Skin of body (tissue), 2 donors: Measurements from ENCODE around the gene PTPN1. TPM values are rescaled to one million over a fixed set of nuclear protein-coding genes. Genes with fewer than 3 reads are reported as not detected.
"Not testable (repeated sequence)": the region's sequence is repeated elsewhere in the genome, so short reads cannot be mapped to it uniquely, and the experiment has no call there.

ENCODE experiments used
- DNase-seq: peaks from one replicate; lab custom pipeline; 2025; lab: John Stamatoyannopoulos, UW
- total RNA-seq: library from RNA; depleted of rRNA; stranded (reverse); fragments of >200 nt; gene quantifications from one replicate; pipeline ENCODE4 v1.2.3, GENCODE V29; 2014

The PTPN1 gene
- total RNA-seq, 1 donor from 2014 or later, result 15.5 TPM

DNA sequence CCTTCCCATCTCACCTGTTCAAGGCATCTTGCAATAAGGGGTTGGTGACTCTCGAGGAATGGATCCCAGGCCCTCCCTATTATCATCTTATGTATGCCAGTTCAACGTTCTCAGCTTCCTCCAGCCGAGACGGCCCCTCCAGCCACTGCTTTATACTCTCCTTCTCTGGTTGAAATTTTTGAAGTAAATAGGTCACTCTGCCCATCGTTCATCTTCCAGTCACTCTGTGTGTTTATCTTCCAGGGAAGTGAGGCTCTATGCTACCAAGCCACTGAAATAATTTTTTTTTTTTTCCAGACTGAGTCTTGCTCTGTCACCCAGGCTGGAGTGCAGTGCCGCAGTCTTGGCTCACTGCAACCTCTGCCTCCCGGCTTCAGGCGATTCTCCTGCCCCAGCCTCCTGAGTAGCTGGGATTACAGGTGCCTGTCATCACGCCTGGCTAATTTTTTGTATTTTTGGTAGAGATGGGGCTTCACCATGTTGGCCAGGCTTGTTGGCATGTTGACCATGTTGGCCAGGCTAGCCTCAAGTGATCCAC, 17.0 kb downstream of the PTPN1 start:
- no peak for DNase-seq

DNA sequence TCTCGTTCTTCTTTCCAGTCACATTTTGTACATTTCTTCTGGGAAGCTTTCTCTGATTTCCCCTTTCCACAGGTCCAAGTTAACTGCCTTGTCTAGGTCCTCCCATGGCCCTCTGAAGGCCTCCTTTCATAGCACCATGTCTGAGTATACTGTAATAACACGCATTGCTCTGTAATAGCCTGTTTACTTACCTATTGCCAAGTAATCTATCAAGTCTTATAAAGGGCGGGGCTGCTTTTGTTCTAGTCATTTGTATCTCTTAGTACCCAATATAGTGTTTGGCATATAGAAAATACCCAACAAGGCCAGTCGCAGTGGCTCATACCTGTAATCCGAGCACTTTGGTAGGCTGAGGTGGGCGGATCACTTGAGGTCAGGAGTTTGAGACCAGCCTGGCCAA, 17.9 kb downstream of the PTPN1 start:
- DNase-seq, result no peak

DNA sequence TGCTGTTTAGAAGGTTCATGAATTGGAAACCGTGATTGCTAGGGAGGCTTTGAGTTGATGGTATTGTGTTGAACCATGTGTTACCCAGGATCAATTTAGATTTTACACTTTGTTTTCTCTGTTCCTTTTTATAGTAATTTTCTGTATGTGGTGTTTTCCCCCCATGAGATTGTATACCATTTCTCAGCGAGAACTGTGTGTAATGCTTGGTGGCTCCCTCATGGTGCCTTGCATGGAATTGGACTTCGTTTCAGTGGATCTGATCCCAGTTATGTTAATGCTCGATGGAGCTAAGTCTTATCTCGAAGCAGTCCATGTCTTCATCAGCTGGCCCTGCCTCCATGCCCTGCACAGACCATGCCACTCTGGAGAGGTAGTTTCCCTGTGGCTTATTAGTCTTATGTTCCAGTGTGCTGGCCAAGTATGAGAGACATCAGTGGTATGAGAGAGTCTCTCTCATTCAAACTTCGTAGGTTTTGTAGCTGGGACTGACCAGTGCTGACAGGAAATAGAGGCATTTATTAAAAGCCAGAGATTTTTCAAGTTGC, 18.7 kb downstream of the PTPN1 start:
- no peak for DNase-seq

DNA sequence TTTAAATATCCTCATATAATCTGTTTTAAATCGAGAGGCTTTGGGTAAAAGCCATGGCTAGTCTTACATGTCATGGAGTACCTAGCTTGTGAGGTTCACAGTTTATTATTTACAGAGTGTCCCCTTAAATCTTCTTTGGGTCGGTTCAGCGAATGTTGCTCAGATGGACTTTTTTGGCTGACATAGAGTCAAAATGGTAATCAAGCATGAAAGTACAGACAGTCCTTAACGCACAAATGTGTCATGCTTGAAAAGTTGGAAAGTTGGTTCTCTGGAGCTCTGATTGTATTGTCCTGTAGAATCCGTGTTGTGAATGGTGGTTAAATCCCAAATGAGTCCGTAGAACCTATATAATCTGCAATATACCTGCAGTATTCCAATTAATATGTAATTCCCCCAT, 22.0 kb downstream of the PTPN1 start:
- DNase-seq, result no peak

DNA sequence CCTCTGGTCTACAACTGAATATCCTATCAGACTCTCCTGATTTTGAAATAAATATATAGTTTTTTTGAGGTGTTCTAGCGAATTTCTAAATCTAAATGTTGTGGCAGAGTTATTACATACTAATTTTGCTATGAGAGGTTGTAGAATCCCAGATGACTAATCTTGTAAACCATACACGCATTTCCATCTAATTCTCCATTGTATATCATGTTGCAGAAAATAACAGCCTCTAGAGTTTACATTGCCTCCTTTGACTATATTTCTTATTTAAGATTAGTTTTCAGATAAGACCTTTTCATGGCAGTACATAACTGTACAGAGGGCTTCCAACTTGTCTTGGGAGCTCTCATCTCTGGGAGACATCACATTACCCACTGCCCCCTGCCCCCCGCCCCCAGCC, 22.9 kb downstream of the PTPN1 start:
- DNase-seq, result no peak

DNA sequence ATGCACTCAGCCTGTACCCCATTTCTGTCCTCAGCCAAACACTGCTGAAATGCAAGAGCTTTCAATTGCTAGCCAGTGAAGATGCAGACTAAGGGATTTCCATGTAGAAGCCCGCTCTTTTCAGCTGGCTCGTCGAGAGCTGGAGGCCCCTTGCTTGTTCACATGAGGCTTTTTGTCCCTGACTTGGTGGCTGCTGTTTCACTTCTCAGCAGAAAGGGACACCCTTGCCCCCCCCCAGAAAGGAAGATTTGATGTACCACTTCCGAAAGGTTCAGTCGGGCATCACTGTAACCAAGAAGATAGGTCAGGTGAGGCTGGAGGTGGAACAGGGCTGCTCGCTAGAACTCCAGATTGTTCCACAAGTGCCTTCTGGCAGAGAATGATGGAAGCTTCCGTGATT, 23.3 kb downstream of the PTPN1 start:
- DNase-seq, result no peak

DNA sequence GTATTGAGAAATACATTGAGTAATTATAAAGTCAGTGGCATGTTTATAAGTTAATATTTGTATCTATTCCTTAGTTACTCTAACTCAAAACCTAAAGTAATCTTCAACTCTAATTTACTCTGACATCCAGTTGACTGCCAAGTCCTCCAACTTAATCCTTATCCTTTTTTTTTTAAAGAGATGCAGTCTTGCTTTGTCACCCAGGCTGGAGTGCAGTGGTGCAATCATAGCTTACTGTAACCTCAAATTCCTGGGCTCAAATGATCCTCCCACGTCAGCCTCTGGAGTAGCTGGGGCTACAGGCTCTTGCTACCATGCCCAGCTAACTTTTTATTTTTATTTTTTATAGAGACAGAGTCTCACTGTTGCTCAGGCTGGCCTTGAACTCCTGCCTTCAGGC, 24.4 kb downstream of the PTPN1 start:
- DNase-seq, result no peak

DNA sequence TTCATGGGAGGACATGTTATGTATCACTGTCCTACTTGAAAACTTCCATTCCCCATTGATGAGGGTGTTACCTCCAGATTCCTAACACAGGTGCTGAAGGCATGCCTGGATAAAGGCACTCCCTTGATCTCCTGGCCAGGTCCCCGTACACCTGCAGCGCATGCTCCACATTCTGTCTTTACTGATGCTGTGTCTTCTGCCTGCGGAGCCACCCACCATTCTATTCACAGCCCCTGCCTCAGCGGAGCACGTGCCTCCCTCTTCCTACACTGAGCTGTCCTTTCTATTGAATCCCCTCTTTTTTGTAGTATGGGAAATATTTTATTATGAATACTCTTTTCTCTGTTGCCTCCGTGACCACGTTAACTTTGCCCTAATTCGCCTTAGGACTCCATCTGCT, 25.0 kb downstream of the PTPN1 start:
- no peak for DNase-seq

DNA sequence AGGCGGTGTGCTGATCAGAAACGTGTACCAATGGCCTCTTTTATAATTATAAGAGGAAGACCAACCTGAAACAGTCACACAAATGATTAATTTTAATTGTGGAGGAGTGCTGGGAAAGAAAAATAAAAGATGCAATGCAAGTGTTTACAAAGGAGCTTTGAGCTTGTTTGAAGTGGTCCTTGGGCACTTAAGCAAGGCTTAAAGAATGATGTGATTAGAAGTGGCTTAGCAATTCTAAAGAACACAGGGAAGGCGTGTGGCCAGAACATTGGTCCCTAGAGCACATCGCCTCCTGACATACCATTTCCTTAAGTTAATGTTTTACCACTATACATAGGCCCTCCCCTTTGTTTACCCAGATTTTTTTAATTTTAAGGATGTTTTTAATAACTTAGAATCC, 26.1 kb downstream of the PTPN1 start:
- DNase-seq, result no peak

DNA sequence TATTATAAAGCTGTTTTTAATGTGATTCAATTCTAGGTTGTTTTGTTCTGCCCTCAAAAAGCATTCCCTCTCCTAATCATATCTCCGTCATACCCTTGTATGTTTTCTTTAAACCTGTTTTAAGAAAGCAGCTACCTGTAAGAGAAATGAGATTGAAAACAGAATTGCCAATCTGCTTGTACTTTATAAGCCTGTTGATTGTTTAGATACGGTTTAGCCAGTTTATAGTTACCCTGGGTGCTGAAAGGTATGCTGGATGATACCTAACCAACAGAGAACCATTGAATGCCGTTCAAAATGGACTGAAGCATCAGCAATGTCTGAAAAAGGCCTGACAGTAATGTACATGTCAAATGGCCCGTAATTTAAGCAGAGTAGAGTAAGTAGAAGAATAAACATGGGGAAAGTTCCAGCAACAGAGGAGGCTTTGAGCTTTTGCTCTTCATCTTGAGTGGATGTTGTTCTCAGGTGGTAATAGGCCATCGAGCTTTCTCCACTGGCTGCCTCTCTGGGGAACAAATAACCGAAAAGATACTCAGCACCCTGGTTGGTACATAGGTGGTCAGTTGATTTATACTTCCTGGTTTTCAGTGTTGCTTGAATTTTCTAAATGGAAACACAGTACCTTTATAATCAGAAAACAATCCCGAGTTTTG, 27.5 kb downstream of the PTPN1 start:
- DNase-seq, result no peak

DNA sequence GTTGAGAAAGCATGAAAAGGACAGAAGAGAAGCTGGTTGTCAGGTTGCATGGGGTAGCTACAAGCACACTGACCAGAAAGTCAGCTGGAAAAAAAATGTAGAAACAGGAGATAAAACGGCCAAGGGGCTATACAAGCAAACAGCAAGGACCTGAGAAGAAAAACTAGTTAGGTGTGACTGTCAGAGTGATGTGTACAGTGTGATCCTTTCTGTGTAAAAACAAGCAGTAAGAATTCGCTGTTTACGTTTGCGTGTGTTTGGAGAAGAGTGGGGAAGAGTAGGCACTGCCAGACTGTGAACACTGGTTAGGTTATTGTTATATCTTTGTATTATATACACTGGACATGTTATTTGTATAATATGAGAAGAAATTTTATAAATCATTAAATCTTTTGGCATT, 28.1 kb downstream of the PTPN1 start:
- no peak for DNase-seq

DNA sequence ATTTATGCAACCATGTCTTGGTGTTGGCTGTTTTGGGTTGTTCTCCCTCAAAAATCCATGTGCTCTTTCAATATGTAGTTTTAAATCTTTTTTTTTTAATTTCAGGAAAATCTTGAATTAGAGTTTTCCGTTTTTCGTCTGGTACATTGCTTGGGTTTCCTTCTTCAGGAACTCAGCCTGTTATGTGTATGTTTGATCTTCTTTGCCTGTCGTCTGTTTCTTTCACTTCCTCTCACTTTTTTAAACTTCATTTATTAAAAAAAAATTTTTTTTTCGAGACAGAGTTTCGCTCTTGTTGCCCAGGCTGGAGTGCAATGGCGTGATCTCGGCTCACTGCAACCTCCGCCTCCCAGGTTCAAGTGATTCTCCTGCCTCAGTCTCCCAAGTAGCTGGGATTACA, 29.6 kb downstream of the PTPN1 start:
- not testable (repeated sequence) for DNase-seq

DNA sequence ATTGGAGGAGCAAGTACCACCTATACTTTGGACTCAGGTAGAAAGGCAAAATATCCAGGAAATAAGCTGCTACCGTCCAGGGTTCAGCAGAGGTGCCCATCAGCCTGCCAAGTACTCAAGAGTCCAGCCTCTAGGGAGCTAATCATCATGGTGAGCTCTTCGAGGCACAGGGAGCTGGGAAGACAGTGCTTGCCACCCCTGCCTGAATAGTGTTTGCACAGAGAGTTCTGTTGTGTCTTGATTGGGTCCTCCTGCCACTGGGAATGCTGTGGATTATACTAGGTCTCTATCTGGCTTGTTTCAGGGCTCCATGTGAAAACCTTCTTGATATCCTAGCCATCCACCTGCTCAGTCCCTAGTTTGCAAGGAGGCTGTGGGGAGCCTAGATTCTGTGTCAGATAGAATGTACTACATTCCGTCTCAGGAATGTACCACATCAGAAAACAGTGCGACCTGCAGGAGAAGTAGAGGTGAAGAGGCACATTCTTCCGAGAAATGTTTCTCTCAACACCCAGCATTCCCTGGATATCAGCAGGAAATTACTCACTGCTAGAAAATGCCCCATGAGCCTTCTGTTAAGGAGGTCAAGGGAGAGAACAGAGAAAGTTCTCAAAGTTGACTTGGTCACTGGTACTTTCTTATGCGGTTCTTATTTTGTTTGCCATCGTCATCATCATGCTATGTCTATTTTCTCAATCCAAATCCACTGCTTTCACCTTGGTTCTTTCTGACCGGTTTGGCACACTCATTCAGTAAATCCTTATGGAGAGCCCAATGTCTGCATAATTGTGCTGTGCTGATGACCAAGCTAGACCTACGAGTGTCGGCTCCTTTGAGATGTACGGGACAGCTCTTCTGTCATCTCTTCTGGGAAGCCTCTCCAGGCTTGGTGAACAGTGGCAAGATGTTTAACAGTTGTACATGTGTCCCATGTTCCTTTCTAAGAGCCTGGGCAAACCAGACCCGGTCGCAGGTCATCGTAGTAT, 30.7 kb downstream of the PTPN1 start:
- no peak for DNase-seq

DNA sequence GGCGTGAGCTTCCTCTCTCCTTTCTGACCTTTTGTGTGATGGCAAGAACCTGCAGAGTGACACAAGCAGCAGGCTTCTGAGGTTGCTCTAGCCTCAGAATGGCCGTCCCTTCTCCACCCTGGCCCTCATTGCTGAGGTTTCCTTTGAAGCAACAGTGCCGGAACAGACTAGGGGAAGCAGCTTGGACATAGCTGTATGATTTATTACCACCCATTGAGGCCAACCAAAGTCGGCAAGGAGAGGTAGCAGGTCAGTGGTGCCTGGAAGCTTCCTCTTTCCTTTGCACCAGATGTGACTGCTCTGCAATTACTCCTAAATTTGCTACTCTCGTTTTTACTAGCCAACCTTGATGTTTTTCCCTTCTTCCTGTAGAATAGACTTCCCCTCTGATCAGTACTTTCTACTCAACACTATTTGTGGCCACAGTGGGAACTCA, 31.4 kb downstream of the PTPN1 start:
- DNase-seq, result no peak

DNA sequence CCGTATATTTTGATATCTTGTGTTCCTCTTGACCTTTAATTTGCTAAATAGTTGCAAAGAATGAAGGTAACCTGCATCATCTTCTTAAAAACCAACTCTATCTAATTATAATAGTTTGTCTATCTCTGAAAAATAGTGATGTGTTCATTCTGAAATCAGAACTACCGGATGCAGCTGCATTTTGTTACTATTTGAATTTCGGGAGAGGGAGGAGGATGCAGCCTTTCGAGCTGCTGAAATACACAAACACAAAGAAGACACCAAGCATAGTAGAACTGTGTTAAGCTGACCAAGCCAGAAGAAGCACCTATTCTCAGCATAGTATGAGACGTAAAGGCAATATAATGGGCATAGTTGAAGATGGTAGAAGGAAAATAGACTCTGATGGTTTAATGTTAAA, 33.1 kb downstream of the PTPN1 start:
- no peak for DNase-seq

DNA sequence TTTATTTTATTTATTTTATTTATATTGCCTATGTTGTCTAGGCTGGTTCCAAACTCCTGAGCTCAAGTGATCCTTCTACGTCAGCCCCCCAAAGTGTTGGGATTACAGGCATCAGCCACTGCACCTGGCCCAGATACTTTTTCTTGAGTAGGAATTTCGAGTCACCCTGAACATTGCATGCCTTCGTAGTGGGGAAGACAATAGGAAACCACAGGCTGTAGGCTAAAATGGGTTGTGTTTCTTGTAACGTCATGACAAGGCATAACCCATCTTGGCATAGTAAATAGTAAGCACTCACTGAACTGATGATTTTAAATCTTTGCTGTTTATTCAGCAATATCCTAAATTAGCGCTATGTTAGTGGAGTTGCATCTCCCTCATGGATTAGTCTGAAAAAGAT, 34.9 kb downstream of the PTPN1 start:
- DNase-seq, result no peak

DNA sequence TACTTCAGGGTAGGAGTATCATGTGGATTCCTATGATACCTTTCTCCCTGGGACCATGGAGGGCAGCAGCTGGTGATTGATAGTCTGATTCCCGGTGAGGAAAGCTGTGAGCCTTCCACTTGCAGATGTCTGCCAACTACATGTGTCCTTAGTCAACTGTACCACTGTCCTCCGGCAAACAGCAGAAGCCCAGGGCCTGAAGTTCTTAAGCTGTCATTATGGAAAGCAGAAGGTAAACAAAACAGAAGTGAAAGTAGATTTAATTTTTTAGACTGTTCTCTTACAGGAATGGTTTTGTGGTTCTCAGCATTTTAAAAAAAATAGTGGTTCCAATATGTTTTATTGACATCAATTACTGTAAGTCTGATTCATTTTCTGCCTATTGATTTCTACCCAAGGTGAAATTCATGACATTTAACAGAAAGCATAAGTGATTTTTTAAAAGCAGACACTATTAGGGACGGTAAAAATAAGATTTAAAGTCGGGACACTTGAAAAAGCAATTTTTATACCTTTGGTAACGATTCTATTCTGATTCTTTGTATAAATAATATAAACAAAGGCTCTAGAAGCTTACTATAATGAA, 36.6 kb downstream of the PTPN1 start:
- no peak for DNase-seq

DNA sequence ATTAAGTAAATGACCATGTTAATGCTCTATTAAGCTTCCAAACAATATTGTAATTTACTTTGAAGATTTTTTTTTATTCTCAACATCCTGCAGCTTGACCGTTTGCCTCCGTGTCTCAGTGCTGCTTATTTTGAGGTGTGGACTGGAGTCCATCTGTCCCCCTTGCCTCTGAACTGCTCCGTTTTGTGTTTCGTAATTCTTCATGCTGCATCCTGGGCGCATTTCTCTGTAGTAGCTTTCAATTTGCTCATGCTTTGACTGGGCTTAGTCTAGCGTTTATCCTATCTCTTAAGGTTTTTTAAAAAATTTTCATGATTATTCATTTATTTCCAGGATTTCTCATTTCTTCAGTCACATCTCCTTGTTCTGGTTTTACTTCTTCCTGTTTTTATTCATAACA, 37.8 kb downstream of the PTPN1 start:
- no peak for DNase-seq

DNA sequence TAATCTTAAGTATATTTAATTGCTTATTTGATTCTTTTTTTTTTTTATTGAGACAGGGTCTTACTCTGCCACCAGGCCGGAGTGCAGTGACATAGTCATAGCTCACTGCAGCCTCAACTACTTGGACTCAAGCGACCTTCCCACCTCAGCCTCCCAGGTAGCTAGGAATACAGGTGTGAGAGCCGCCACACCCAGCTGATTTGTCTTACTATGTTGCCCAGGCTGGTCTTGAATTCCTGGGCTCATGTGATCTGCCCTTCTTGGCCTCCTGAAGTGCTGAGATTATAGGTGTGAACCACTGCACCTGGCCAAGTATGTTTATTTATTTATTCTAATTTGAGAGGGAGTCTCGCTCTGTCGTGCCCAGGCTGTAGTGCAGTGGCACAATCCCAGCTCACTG, 38.2 kb downstream of the PTPN1 start:
- no peak for DNase-seq

DNA sequence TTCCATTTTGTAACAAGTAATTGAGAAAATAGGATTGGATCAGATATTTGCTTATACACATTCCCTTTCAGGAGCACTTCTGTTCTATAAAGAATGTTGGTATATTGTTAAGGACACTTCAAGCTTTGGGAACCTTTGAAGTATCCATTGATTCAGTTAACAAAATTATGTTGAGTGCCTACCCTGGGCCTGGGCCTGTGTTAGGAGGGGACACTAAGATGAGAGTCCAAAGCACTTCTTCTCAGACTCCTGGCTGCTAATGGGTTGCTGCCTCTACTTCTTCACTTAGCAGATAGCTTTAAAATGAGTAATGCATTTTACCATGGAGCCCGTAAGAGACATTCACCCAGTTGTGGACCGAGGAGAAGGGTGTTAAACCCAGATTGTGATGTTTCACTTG, 40.3 kb downstream of the PTPN1 start:
- no peak for DNase-seq

DNA sequence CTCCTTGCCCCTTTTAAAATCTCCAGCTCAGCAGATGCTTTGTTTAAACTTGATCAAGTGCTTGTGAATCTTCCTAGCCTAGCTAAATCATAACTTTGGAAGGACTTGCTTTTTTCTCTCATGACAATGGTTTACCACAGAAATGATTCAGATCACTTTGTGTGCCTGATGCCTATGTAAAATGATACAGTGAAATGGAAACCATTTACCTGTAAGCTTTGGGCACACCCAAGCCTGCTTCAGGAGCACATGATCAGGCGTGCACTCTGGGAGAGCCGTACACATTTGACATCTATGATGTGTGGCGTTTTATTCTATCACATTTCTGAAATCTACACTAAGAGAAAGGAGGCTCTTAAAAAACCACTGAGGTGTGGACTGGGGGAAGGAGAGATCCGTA, 41.1 kb downstream of the PTPN1 start:
- DNase-seq, result no peak

DNA sequence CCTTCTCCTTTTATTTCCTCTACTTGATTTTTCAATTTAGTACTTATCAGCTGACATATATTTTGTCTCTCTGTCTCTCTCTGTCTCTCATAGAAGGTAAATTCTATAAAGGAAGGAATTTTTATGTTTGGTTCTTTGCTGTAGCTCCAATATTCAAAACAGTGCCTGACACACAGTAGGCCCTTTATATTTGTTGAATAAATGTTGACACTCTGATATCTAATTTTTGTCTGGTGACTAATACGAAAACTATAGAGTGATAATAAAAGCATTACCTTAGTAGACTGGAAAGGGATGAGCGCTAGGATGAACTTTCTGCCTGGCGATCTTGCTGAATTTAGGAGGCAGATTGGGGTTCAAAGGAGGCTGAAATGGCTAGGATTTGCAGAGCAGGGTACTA, 42.8 kb downstream of the PTPN1 start:
- no peak for DNase-seq
